Nephron progenitor cell (in vitro differentiated cells): Measurements from ENCODE around the gene GALNT16.

Source experiments
- DNase-seq: peaks from one replicate; pipeline ENCODE4 v3.0.0; 2021
- H3K27ac Mint-ChIP-seq: 2 replicates; pipeline ENCODE4 v1.8.0; 2021; ENCODE audit warnings: mild to moderate bottlenecking, moderate library complexity, mixed read lengths
- H3K27me3 Mint-ChIP-seq: 2 replicates; pipeline ENCODE4 v1.8.0; 2021; ENCODE audit warnings: mild to moderate bottlenecking, low read depth, mixed read lengths; ENCODE audit not compliant: poor library complexity
- H3K36me3 Mint-ChIP-seq: 2 replicates; pipeline ENCODE4 v1.8.0; 2021; ENCODE audit warnings: low read depth, mixed read lengths
- H3K4me1 Mint-ChIP-seq: 2 replicates; pipeline ENCODE4 v1.8.0; 2021; ENCODE audit warnings: mixed read lengths
- H3K4me3 Mint-ChIP-seq: 2 replicates; pipeline ENCODE4 v1.8.0; 2021; ENCODE audit warnings: mild to moderate bottlenecking, moderate library complexity, mixed read lengths
- H3K9me3 Mint-ChIP-seq: 2 replicates; pipeline ENCODE4 v1.8.0; 2021; ENCODE audit warnings: mild to moderate bottlenecking, moderate library complexity, mixed read lengths
- TF ChIP-seq, protein P1 (sequence below): fragments of 200-600 bp; sonication (generic); IDR thresholded peaks from 2 replicates; pipeline ENCODE4 v1.5.0; 2021; ENCODE audit warnings: antibody characterized with exemption

The GALNT16 gene

DNA sequence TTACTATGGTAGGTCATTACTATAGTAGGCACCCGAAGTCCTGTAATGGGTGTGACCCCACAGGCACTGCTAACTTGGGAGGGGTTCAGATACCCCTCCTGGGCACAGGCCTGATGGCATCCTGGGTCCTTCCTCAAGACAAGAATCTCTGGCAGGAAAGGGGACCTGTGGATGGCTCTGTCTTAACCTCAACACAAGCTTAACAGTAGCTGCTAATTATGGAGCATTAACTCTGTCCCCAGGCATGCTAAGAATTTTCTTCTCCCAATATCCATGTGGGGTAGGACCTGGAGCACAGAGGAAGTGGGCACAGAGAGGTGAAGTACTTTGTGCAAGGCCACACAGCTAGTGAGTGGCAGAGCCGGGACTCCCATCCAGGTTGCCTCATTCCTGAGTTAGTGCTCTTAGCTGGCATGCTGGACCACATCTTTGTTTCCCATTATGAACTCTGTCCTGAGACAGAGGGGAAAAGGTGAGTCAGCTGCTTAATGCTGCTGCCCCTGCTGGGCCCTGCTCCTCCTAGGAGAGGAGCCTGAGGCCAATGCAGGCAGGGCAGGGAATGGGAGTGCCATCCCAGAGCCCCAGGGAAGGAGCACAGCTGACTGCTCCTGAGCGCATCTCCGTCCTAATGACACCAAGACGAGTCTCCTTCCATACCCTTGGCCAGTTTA, 32.1 kb downstream of the GALNT16 start:
- Mint-ChIP-seq H3K27ac (peak overlapping the region; percentile 23), H3K9me3 (no peaks in the 10 kb centered on the region), H3K27me3 (peaks cover 4% of the 10 kb centered on the region), H3K4me1 (peaks cover 28% of the 10 kb centered on the region), H3K36me3 (no peaks in the 10 kb centered on the region), H3K4me3 (no peak overlapping the region)
- TF ChIP-seq, protein P1, sequence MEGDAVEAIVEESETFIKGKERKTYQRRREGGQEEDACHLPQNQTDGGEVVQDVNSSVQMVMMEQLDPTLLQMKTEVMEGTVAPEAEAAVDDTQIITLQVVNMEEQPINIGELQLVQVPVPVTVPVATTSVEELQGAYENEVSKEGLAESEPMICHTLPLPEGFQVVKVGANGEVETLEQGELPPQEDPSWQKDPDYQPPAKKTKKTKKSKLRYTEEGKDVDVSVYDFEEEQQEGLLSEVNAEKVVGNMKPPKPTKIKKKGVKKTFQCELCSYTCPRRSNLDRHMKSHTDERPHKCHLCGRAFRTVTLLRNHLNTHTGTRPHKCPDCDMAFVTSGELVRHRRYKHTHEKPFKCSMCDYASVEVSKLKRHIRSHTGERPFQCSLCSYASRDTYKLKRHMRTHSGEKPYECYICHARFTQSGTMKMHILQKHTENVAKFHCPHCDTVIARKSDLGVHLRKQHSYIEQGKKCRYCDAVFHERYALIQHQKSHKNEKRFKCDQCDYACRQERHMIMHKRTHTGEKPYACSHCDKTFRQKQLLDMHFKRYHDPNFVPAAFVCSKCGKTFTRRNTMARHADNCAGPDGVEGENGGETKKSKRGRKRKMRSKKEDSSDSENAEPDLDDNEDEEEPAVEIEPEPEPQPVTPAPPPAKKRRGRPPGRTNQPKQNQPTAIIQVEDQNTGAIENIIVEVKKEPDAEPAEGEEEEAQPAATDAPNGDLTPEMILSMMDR: no peak
- DNase-seq: no peak

GRCh38 chr14:69298131-69299071, 38.4 kb downstream of the GALNT16 start:
- no peaks in the 10 kb centered on the region for H3K9me3 Mint-ChIP-seq
- no peak overlapping the region for H3K4me3 Mint-ChIP-seq
- no peak overlapping the region for H3K27ac Mint-ChIP-seq
- TF ChIP-seq, protein P1: no peak
- no peaks in the 10 kb centered on the region for H3K4me1 Mint-ChIP-seq
- peaks cover 23% of the 10 kb centered on the region for H3K27me3 Mint-ChIP-seq
- no peaks in the 10 kb centered on the region for H3K36me3 Mint-ChIP-seq
- DNase-seq: no peak

GRCh38 chr14:69299286-69300035, 39.5 kb downstream of the GALNT16 start:
- H3K4me3 Mint-ChIP-seq: no peak overlapping the region
- H3K4me1 Mint-ChIP-seq: no peaks in the 10 kb centered on the region
- H3K27me3 Mint-ChIP-seq: peaks cover 27% of the 10 kb centered on the region
- H3K36me3 Mint-ChIP-seq: no peaks in the 10 kb centered on the region
- no peak overlapping the region for H3K27ac Mint-ChIP-seq
- TF ChIP-seq, protein P1: peak; percentile 17
- no peaks in the 10 kb centered on the region for H3K9me3 Mint-ChIP-seq
- DNase-seq: no peak

DNA sequence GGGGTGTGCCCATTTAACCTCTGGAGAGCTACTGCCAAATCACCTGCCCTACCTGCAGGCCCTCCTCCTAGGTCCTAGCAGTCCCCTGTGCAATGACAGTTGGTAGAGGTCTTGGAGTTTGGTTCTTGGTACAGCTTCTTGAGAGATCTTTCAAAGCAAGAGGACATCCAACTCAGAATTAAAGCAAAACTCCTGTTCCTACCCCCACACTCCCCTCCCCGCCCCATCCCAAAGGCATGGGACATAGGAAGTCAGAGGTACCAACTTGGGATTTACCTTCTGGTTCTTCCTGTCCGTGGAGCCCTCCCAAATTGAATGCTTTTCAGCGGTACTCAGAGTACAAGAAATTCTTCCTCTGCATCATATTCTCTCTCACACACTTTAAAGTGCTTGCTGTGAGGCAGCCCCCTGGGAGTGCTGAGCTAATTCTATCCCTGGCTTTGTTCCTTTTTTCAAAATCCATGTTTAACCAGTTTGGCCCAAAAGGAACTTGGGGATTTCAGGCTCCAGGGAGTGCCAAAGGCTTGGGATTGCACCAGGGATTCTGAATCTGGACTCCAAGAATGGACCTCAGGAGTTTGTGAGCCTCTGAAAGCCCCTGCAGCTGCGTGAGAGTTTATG, 40.8 kb downstream of the GALNT16 start:
- no peak for DNase-seq
- Mint-ChIP-seq H3K27ac (no peak overlapping the region), H3K27me3 (peaks cover 37% of the 10 kb centered on the region), H3K9me3 (no peaks in the 10 kb centered on the region), H3K36me3 (no peaks in the 10 kb centered on the region), H3K4me1 (no peaks in the 10 kb centered on the region), H3K4me3 (no peak overlapping the region)
- TF ChIP-seq, protein P1: no peak

DNA sequence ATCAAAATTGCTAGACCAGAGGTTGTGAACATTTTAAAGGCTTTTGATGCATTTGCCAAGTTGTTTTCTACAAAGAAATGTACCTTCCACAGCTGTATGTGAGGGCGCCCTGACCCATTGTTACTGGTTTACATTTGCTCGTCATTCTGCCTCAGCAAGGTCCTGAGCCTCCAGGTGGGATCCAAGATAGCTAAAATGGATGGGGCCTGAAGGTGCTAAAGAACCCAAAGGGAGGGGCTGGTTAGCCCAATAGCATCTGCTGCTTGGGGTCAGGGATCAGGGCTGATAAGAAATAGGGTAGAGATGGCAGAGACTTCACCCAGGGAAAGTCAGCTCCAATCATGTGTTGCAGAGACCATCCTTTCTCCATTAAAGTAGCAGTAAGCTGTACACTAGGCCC, 43.1 kb downstream of the GALNT16 start:
- no peaks in the 10 kb centered on the region for H3K9me3 Mint-ChIP-seq
- no peak for DNase-seq
- no peaks in the 10 kb centered on the region for H3K36me3 Mint-ChIP-seq
- no peak overlapping the region for H3K27ac Mint-ChIP-seq
- H3K4me3 Mint-ChIP-seq: no peak overlapping the region
- H3K4me1 Mint-ChIP-seq: no peaks in the 10 kb centered on the region
- H3K27me3 Mint-ChIP-seq: peaks cover 51% of the 10 kb centered on the region
- TF ChIP-seq, protein P1: no peak
